ENCODE measurements around the gene SHANK1.

SHANK1 gene

DNA sequence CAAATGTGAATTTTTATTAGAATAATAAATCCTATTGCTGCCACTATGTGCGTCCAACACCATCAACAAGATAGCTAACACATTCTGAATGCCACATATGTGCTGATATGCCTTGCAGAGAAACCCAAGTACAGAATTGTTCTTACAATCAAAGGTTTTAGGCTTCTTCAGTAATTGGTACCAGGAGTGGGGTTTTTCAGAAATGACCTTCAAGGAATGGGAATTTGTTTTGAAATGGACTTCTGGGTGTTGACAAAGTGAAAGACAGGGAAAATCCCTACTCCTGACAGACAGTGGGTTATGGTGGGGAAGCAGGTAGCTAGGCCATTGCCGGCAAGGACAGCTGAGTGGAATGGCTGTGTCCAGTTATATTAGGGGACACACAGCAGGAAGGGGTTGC, 85.6 kb downstream of the SHANK1 start:
- H3K9me2 ChIP-seq (replicated peaks; ENCODE audit: insufficient read depth, low read length), result no peaks in the 10 kb centered on the region
- H3K4me2 ChIP-seq (ENCODE audit: low read depth, low read length, poor library complexity, severe bottlenecking), result no peak overlapping the region
- H3K4me3 ChIP-seq (ENCODE audit: insufficient read depth, low read length, poor library complexity, severe bottlenecking), result no peak overlapping the region
- no peaks in the 10 kb centered on the region for H3K79me2 ChIP-seq (ENCODE audit: insufficient read depth, low read length)
- H2AFZ ChIP-seq (ENCODE audit: low read depth, low read length, severe bottlenecking), result no peak overlapping the region
- H3F3A ChIP-seq (ENCODE audit: insufficient read depth), result no peaks in the 10 kb centered on the region
- H4K20me1 ChIP-seq (ENCODE audit: low read depth, low read length), result no peaks in the 10 kb centered on the region
- no peak overlapping the region for H3K27ac ChIP-seq (ENCODE audit: low read depth, low read length)
- no peaks in the 10 kb centered on the region for H3K36me3 ChIP-seq (ENCODE audit: low read length)
- no peaks in the 10 kb centered on the region for H3K27me3 ChIP-seq (ENCODE audit: low read length)
- TF ChIP-seq EZH2phosphoT487 (conservative IDR thresholded peaks at IDR 0.05; ENCODE audit: low read length), result no peak
- TF ChIP-seq, protein P1, sequence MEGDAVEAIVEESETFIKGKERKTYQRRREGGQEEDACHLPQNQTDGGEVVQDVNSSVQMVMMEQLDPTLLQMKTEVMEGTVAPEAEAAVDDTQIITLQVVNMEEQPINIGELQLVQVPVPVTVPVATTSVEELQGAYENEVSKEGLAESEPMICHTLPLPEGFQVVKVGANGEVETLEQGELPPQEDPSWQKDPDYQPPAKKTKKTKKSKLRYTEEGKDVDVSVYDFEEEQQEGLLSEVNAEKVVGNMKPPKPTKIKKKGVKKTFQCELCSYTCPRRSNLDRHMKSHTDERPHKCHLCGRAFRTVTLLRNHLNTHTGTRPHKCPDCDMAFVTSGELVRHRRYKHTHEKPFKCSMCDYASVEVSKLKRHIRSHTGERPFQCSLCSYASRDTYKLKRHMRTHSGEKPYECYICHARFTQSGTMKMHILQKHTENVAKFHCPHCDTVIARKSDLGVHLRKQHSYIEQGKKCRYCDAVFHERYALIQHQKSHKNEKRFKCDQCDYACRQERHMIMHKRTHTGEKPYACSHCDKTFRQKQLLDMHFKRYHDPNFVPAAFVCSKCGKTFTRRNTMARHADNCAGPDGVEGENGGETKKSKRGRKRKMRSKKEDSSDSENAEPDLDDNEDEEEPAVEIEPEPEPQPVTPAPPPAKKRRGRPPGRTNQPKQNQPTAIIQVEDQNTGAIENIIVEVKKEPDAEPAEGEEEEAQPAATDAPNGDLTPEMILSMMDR (IDR thresholded peaks at IDR 0.05; ENCODE audit: insufficient read depth, low read length, poor library complexity, severe bottlenecking), result no peak
- H3K9me3 ChIP-seq (ENCODE audit: insufficient read depth, low read length), result peaks cover 14% of the 10 kb centered on the region; the same call in 1 of the 2 replicates
- H3K9ac ChIP-seq (ENCODE audit: low read length), result no peak overlapping the region

DNA sequence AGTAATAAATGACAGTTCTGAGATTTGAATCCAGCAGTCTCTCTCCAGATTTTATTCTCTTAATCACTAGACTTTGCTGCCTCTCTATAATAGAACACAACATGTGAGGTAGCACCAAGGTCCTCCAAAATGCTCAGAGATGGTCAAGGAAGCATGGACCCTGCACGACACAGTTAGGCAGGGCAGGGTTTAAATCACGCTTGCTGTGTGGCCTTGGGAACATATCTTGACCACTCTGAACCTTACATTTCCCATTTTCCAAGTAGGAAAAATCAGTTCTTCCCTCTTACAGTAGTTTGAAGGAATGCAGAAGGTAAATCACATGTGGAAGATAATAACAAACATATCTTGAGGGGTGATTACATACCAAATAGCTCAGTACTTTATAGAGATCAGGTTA, 86.2 kb downstream of the SHANK1 start:
- no peaks in the 10 kb centered on the region for H3K9me2 ChIP-seq (replicated peaks; ENCODE audit: insufficient read depth, low read length)
- H4K20me1 ChIP-seq (ENCODE audit: low read depth, low read length), result no peaks in the 10 kb centered on the region
- no peak overlapping the region for H3K9ac ChIP-seq (ENCODE audit: low read length)
- H3K4me3 ChIP-seq (ENCODE audit: insufficient read depth, low read length, poor library complexity, severe bottlenecking), result no peak overlapping the region
- H3K79me2 ChIP-seq (ENCODE audit: insufficient read depth, low read length), result no peaks in the 10 kb centered on the region
- H3K4me2 ChIP-seq (ENCODE audit: low read depth, low read length, poor library complexity, severe bottlenecking), result no peak overlapping the region
- no peak overlapping the region for H3K27ac ChIP-seq (ENCODE audit: low read depth, low read length)
- H3K27me3 ChIP-seq (ENCODE audit: low read length), result no peaks in the 10 kb centered on the region
- H3K9me3 ChIP-seq (ENCODE audit: insufficient read depth, low read length), result peaks cover 14% of the 10 kb centered on the region; the same call in 1 of the 2 replicates
- no peaks in the 10 kb centered on the region for H3F3A ChIP-seq (ENCODE audit: insufficient read depth)
- H2AFZ ChIP-seq (ENCODE audit: low read depth, low read length, severe bottlenecking), result no peak overlapping the region
- H3K36me3 ChIP-seq (ENCODE audit: low read length), result no peaks in the 10 kb centered on the region
- no peak for TF ChIP-seq EZH2phosphoT487 (conservative IDR thresholded peaks at IDR 0.05; ENCODE audit: low read length)
- TF ChIP-seq, protein P1 (IDR thresholded peaks at IDR 0.05; ENCODE audit: insufficient read depth, low read length, poor library complexity, severe bottlenecking), result no peak

DNA sequence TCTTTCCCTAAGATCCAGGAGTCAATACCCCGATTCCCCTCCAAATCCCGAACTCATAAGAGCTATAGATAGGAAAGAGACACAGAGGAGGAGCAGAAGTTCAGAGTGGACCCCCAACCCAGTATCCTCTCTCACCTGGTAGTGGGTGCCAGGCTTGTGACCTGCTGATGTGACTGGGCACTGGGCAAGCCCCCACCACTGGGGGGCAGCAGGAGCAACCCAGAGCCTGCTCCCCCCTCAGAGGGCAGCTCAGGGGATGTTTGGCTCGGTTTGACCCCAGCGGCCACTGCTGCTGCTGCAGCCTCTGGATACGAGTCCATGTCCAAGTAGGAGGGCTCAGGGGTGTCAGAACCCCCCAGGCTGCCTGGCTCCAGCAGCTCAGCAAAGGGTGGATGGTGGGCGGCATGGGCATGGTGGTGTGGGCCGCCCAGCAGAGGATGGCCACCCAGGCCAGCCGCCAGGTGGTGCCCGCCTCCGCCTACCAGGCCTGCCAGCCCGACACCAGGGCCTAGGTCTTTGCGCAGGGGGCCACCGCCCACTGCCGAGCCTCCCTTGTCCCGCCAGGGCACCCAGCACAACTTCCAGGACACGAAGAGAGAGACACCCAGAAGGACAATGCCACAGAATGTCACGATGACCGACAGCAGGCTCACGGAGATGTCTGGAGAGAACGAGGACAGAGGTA, 87.3 kb downstream of the SHANK1 start:
- no peak overlapping the region for H3K4me3 ChIP-seq (ENCODE audit: insufficient read depth, low read length, poor library complexity, severe bottlenecking)
- H3K9me3 ChIP-seq (ENCODE audit: insufficient read depth, low read length), result peaks cover 14% of the 10 kb centered on the region; the same call in 1 of the 2 replicates
- TF ChIP-seq, protein P1 (IDR thresholded peaks at IDR 0.05; ENCODE audit: insufficient read depth, low read length, poor library complexity, severe bottlenecking), result peak; percentile 10
- TF ChIP-seq EZH2phosphoT487 (conservative IDR thresholded peaks at IDR 0.05; ENCODE audit: low read length), result no peak

More for the DNA sequence above, 87.3 kb downstream of the SHANK1 start:
- no peaks in the 10 kb centered on the region for H3K79me2 ChIP-seq (ENCODE audit: insufficient read depth, low read length)
- no peaks in the 10 kb centered on the region for H3K9me2 ChIP-seq (replicated peaks; ENCODE audit: insufficient read depth, low read length)
- H3K27me3 ChIP-seq (ENCODE audit: low read length), result no peaks in the 10 kb centered on the region
- H4K20me1 ChIP-seq (ENCODE audit: low read depth, low read length), result no peaks in the 10 kb centered on the region
- no peaks in the 10 kb centered on the region for H3K36me3 ChIP-seq (ENCODE audit: low read length)
- no peak overlapping the region for H3K4me2 ChIP-seq (ENCODE audit: low read depth, low read length, poor library complexity, severe bottlenecking)
- no peak overlapping the region for H3K27ac ChIP-seq (ENCODE audit: low read depth, low read length)
- H2AFZ ChIP-seq (ENCODE audit: low read depth, low read length, severe bottlenecking), result no peak overlapping the region
- no peak overlapping the region for H3K9ac ChIP-seq (ENCODE audit: low read length)
- H3F3A ChIP-seq (ENCODE audit: insufficient read depth), result no peaks in the 10 kb centered on the region

All from SU-DHL-6 (cell line).